Right lobe of liver (tissue), 6 donors: ENCODE data around the gene APBB2. TPM values are rescaled to one million over a fixed set of nuclear protein-coding genes. Genes with fewer than 3 reads are reported as not detected.

Experiments
- ATAC-seq, 4 donors: fragments of 200-7000 bp; cut with Tn5 transposase; one replicate each; pipeline ENCODE4 v1.9.1; 2020; ENCODE audit warnings: mild to moderate bottlenecking in 4 of 4, moderate library complexity in 4 of 4
- DNase-seq, 3 donors: peaks; one replicate each; pipeline ENCODE4 v3.0.0-alpha.2; 2020
- H3K27ac ChIP-seq, 3 donors: fragments of 200-600 bp; one replicate each; pipeline ENCODE4 v1.8.0; 2022
- H3K27me3 ChIP-seq, 2 donors: fragments of 200-600 bp; one replicate each; pipeline ENCODE4 v1.8.0; 2022
- H3K36me3 ChIP-seq, 4 donors: fragments of 200-600 bp; sonication (generic) in 1 of 4; one replicate each; pipeline versions ENCODE4 v1.5.1 to v1.8.0; 2017 to 2022; ENCODE audit warnings: control low read depth in 1 of 4
- H3K4me1 ChIP-seq, 4 donors: fragments of 200-600 bp; sonication (generic) in 1 of 4; one replicate each; pipeline versions ENCODE4 v1.5.1 to v1.8.0; 2017 to 2022; ENCODE audit warnings: control low read depth in 1 of 4
- H3K4me3 ChIP-seq, 3 donors: fragments of 200-600 bp; one replicate each; pipeline ENCODE4 v1.8.0; 2022
- H3K9me3 ChIP-seq, 4 donors: fragments of 200-600 bp; sonication (generic) in 1 of 4; one replicate each; pipeline versions ENCODE4 v1.5.1 to v1.8.0; 2017 to 2022; ENCODE audit warnings: control low read depth in 1 of 4
- POLR2A ChIP-seq: fragments of 450-650 bp; IDR thresholded peaks from one replicate; pipeline ENCODE4 v1.6.1; 2017; ENCODE audit warnings: antibody characterized with exemption, mild to moderate bottlenecking
- WGBS: methylation state at CpG from one replicate; pipeline ENCODE4 v1.1.6; 2018; ENCODE audit warnings: low coverage, low lambda C conversion rate; ENCODE audit not compliant: insufficient coverage; ENCODE audit errors: missing lambda C conversion rate; 5-methylcytosine and 5-hydroxymethylcytosine counted together
- intact Hi-C, 2 donors: fragments of 100-400 bp; cut with DNase I; formaldehyde crosslinking; loops; one replicate each; pipeline versions ENCODE4 v1.11.2 to v1.14.1; 2022
- total RNA-seq, 6 experiments: library from RNA; depleted of rRNA in 2 of 6; stranded (reverse); fragments of >200 nt in 2 of 6; fragmentation: NEBNext Ultra II Directional in 3 of 6; extraction: Animal tissue kit (Norgen Biotek cat#: 25700) in 3 of 6; gene quantifications; one replicate each; pipeline versions ENCODE4 v1.1.0 to v1.2.4, GENCODE V29; 2016 to 2023
- TF ChIP-seq, protein P1 (sequence below), 4 donors: fragments of 200-600 bp in 3 of 4; fragments of 450-650 bp in 1 of 4; IDR thresholded peaks; one replicate each; pipeline versions ENCODE4 v1.5.1 to v1.8.0; 2016 to 2022; ENCODE audit warnings: antibody characterized with exemption in 4 of 4, mild to moderate bottlenecking in 2 of 4
- donor health status: DM: no; HTN: yes; CAD: no.
- donor health status: DM: no; HTN: no; CAD: no.
- donor health status: DM: no; HTN: no; CAD: no.
- donor health status: DM: no; HTN: yes; CAD: no.
- donor health status: DM: no; HTN: yes; CAD: no.

The APBB2 gene
- total RNA-seq, 6 experiments from 2014 or later, result 14.1 to 27.9 (median 25.1) TPM

DNA sequence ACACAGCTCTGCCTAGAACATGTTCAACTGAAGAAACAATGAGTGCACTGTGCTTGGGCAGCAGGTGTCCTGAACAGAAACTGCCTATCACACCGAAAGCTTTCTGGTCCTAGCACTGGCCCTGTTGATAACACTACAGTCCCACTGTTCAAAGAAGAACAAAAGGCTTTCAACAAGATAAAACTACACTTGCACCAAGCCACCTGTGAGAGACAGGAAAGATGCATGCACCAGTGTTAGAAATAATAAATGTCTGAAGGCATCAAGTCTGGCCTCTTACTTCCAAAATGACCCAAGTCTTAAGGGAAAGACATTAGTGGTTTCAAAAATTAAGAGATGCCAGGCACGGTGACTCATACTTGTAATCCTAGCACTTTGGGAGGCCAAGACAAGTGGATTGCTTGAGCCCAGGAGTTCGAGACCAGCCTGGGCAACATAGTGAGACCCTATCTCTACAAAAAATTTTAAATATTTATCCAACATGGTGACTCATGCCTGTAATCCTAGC lies 68.7 kb downstream of the APBB2 start:
- H3K36me3 ChIP-seq, result no peaks in the 10 kb centered on the region
- H3K4me3 ChIP-seq, result no peak overlapping the region
- TF ChIP-seq POLR2A, result no peak
- TF ChIP-seq, protein P1, sequence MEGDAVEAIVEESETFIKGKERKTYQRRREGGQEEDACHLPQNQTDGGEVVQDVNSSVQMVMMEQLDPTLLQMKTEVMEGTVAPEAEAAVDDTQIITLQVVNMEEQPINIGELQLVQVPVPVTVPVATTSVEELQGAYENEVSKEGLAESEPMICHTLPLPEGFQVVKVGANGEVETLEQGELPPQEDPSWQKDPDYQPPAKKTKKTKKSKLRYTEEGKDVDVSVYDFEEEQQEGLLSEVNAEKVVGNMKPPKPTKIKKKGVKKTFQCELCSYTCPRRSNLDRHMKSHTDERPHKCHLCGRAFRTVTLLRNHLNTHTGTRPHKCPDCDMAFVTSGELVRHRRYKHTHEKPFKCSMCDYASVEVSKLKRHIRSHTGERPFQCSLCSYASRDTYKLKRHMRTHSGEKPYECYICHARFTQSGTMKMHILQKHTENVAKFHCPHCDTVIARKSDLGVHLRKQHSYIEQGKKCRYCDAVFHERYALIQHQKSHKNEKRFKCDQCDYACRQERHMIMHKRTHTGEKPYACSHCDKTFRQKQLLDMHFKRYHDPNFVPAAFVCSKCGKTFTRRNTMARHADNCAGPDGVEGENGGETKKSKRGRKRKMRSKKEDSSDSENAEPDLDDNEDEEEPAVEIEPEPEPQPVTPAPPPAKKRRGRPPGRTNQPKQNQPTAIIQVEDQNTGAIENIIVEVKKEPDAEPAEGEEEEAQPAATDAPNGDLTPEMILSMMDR (IDR thresholded peaks at IDR 0.05), result no peak
- no peaks in the 10 kb centered on the region for H3K9me3 ChIP-seq
- no peaks in the 10 kb centered on the region for H3K27me3 ChIP-seq
- intact Hi-C loops, result loop anchor here in 1 of 2 donors (5.0 kb wide), 1 partner anchor 67 kb away; the partner anchor contains the start of gene APBB2
- H3K4me1 ChIP-seq, result peaks cover 3 to 52% (median 4%) of the 10 kb centered on the region in 4 donors
- no peak for ATAC-seq
- 77% methylated on average over 2 of the region's 3 CpGs for WGBS
- H3K27ac ChIP-seq, result peak overlapping the region in 2 of 3 donors; percentile 66 to 92
- no peak for DNase-seq

DNA sequence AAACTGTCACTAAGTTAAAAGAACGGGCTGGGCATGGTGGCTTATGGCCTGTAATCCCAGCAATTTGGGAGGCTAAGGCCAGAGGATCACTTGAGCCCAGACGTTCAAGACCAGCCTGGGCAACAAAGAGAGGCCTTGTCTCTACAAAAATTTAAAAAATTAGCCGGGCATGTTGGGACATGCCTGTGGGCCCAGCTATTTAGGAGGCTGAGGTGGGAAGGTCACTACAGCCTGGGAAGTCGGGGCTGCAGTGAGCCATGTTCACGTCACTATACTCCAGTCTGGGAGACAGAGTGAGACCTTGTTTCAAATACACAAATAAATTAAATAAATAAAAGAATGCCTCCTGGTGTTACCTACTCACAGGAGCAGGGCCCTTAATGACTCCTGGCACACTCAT lies 69.5 kb downstream of the APBB2 start:
- H3K27me3 ChIP-seq, result no peaks in the 10 kb centered on the region
- 53% methylated on average over 5 of the region's 5 CpGs for WGBS
- DNase-seq, result no peak
- H3K27ac ChIP-seq, result peak overlapping the region in 2 of 3 donors; percentile 34 to 92
- no peak overlapping the region for H3K4me3 ChIP-seq
- H3K4me1 ChIP-seq, result peaks cover 3 to 52% (median 4%) of the 10 kb centered on the region in 4 donors
- intact Hi-C loops, result loop anchor here in 1 of 2 donors (5.0 kb wide), 1 partner anchor 67 kb away; the partner anchor contains the start of gene APBB2
- no peaks in the 10 kb centered on the region for H3K36me3 ChIP-seq
- no peaks in the 10 kb centered on the region for H3K9me3 ChIP-seq
- no peak for TF ChIP-seq POLR2A
- TF ChIP-seq, protein P1 (IDR thresholded peaks at IDR 0.05), result no peak
- no peak for ATAC-seq

DNA sequence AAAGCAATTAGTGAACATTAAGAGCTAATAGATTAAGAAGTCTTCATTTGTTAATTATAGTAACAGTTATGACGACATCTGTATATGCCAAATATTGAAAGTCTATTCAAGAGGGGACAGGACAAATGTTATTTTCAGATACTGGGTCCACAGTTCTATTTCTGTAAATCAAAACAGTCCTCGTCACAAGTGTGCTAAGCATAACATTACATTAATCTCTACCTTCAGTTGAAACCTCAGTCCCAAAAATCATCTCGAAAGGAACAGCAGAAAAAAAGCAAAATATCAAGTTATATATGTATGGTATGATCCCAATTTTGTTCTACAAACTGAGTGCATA lies 70.3 kb downstream of the APBB2 start:
- H3K4me3 ChIP-seq, result no peak overlapping the region
- no peak for DNase-seq
- TF ChIP-seq POLR2A, result no peak
- TF ChIP-seq, protein P1 (IDR thresholded peaks at IDR 0.05), result no peak
- no peaks in the 10 kb centered on the region for H3K27me3 ChIP-seq
- whole genome bisulfite sequencing, result 32% methylated on average over 3 of the region's 3 CpGs
- intact Hi-C loops, result no loop called here
- ATAC-seq, result no peak
- H3K27ac ChIP-seq, result peak overlapping the region; percentile 64 to 92 (median 85)
- H3K36me3 ChIP-seq, result no peaks in the 10 kb centered on the region
- peaks cover 3 to 57% (median 4%) of the 10 kb centered on the region in 4 donors for H3K4me1 ChIP-seq
- H3K9me3 ChIP-seq, result no peaks in the 10 kb centered on the region

DNA sequence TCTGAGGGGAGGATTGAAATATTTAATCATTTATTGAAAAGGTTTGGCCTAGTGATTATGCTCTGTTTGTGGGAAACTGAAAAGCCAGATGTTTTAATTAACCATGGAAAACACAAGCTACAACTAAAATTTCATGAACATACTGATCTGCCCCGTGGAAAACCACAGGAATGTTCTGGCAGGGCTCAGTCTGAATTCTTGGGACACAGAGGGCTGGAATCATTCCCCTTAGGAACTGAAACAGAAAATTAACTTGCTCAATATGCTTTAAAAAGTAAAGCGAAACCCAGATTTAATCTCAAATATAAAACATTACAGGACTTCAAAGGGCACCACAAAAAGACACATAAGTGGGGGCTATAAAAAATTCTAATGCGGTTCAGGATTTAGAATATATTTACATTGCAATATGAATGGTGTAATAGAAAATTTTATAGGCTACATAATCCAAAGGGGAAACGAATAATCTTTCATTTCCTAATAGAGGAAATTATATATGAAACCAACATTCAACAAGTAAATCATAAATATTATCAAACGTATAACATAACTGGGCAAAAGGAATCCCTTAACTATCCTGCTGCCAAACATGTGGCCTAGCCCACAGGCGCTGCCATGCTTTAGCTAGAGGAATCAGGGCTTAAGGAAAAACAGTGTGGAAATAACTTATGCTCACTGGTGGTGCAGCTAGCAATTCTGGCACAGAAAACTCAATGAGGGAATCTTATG lies 70.9 kb downstream of the APBB2 start:
- Histone ChIP-seq H3K27ac (peak overlapping the region; percentile 64 to 92 (median 85)), H3K36me3 (no peaks in the 10 kb centered on the region), H3K9me3 (no peaks in the 10 kb centered on the region), H3K4me1 (peaks cover 3 to 62% (median 4%) of the 10 kb centered on the region in 4 donors), H3K27me3 (no peaks in the 10 kb centered on the region), H3K4me3 (peak overlapping the region in 2 of 3 donors; percentile 4 to 15)
- 22% methylated on average over 6 of the region's 6 CpGs for WGBS
- intact Hi-C loops, result no loop called here
- DNase-seq (peak in 1 of 3 donors; percentile 57), ATAC-seq (peak; percentile 53 to 73 (median 64))
- TF ChIP-seq POLR2A, result no peak
- TF ChIP-seq, protein P1 (IDR thresholded peaks at IDR 0.05), result no peak
